Neural crest cell (in vitro differentiated cells): ENCODE data around the gene REEP6. TPM values are rescaled to one million over a fixed set of nuclear protein-coding genes. Genes with fewer than 3 reads are reported as not detected.

Experiments
- DNase-seq: peaks from one replicate; pipeline ENCODE4 v3.0.0; 2021; ENCODE audit warnings: low read depth, mixed read lengths, low spot score
- H3K27ac Mint-ChIP-seq: one replicate; pipeline ENCODE4 v1.8.0; 2021; ENCODE audit warnings: mild to moderate bottlenecking, mixed read lengths; ENCODE audit not compliant: unreplicated experiment
- H3K27me3 Mint-ChIP-seq: 2 replicates; pipeline ENCODE4 v1.8.0; 2021; ENCODE audit warnings: low read depth, mild to moderate bottlenecking, mixed read lengths
- H3K36me3 Mint-ChIP-seq: 2 replicates; pipeline ENCODE4 v1.8.0; 2021; ENCODE audit warnings: low read depth, mild to moderate bottlenecking, mixed read lengths
- H3K4me1 Mint-ChIP-seq: 2 replicates; pipeline ENCODE4 v1.8.0; 2021; ENCODE audit warnings: mixed read lengths
- H3K4me3 Mint-ChIP-seq: one replicate; pipeline ENCODE4 v1.8.0; 2021; ENCODE audit warnings: mild to moderate bottlenecking, mixed read lengths
- H3K9me3 Mint-ChIP-seq: 2 replicates; pipeline ENCODE4 v1.8.0; 2021; ENCODE audit warnings: mixed read lengths
- total RNA-seq: library from RNA; stranded (reverse); gene quantifications from 2 replicates; pipeline ENCODE4 v1.2.1, GENCODE V29; 2021
- TF ChIP-seq, protein P1 (sequence below): fragments of 200-600 bp; sonication (generic); conservative IDR thresholded peaks from 2 replicates; pipeline ENCODE4 v1.5.0; 2021; ENCODE audit warnings: antibody characterized with exemption, mild to moderate bottlenecking

The REEP6 gene
- total RNA-seq, 1 donor from 2014 or later: 8.2 TPM

DNA sequence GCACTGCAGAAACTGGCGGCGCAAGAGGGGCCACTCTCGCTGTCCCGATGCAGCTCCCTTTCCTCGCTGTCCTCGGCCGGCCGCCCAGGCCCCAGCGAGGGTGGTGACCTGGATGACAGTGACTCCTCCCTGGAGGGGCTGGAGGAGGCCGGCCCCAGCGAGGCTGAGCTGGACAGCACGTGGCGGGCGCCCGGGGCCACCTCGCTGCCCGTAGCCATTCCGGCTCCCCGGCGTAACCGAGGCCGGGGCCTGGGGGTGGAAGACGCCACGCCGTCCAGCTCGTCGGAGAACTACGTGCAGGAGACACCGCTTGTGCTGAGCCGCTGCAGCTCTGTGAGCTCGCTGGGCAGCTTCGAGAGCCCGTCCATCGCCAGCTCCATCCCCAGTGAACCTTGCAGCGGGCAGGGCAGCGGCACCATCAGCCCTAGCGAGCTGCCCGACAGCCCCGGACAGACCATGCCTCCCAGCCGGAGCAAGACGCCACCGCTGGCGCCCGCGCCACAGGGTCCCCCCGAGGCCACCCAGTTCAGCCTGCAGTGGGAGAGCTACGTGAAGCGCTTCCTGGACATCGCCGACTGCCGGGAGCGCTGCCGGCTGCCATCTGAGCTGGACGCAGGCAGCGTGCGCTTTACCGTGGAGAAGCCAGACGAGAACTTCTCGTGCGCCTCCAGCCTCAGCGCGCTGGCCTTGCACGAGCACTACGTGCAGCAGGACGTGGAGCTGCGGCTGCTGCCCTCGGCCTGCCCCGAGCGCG is 24.3 kb upstream of the REEP6 start:
- Mint-ChIP-seq H3K36me3 (no peaks in the 10 kb centered on the region), H3K4me1 (no peaks in the 10 kb centered on the region), H3K4me3 (no peak overlapping the region), H3K27ac (no peak overlapping the region), H3K27me3 (peaks cover 47% of the 10 kb centered on the region), H3K9me3 (no peaks in the 10 kb centered on the region)
- DNase-seq: no peak
- TF ChIP-seq, protein P1, sequence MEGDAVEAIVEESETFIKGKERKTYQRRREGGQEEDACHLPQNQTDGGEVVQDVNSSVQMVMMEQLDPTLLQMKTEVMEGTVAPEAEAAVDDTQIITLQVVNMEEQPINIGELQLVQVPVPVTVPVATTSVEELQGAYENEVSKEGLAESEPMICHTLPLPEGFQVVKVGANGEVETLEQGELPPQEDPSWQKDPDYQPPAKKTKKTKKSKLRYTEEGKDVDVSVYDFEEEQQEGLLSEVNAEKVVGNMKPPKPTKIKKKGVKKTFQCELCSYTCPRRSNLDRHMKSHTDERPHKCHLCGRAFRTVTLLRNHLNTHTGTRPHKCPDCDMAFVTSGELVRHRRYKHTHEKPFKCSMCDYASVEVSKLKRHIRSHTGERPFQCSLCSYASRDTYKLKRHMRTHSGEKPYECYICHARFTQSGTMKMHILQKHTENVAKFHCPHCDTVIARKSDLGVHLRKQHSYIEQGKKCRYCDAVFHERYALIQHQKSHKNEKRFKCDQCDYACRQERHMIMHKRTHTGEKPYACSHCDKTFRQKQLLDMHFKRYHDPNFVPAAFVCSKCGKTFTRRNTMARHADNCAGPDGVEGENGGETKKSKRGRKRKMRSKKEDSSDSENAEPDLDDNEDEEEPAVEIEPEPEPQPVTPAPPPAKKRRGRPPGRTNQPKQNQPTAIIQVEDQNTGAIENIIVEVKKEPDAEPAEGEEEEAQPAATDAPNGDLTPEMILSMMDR: no peak

DNA sequence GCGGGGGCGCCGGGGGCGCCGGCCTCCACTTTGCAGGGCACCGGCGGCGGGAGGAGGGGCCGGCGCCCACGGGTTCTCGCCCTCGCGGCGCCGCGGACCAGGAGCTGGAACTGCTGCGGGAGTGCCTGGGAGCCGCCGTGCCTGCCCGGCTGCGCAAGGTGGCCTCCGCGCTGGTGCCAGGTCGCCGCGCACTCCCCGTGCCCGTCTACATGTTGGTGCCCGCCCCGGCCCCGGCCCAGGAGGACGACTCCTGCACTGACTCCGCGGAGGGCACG is 23.8 kb upstream of the REEP6 start:
- H3K27me3 Mint-ChIP-seq: peaks cover 52% of the 10 kb centered on the region
- no peak for DNase-seq
- no peaks in the 10 kb centered on the region for H3K9me3 Mint-ChIP-seq
- H3K27ac Mint-ChIP-seq: no peak overlapping the region
- TF ChIP-seq, protein P1: no peak
- H3K4me3 Mint-ChIP-seq: no peak overlapping the region
- no peaks in the 10 kb centered on the region for H3K4me1 Mint-ChIP-seq
- H3K36me3 Mint-ChIP-seq: no peaks in the 10 kb centered on the region

DNA sequence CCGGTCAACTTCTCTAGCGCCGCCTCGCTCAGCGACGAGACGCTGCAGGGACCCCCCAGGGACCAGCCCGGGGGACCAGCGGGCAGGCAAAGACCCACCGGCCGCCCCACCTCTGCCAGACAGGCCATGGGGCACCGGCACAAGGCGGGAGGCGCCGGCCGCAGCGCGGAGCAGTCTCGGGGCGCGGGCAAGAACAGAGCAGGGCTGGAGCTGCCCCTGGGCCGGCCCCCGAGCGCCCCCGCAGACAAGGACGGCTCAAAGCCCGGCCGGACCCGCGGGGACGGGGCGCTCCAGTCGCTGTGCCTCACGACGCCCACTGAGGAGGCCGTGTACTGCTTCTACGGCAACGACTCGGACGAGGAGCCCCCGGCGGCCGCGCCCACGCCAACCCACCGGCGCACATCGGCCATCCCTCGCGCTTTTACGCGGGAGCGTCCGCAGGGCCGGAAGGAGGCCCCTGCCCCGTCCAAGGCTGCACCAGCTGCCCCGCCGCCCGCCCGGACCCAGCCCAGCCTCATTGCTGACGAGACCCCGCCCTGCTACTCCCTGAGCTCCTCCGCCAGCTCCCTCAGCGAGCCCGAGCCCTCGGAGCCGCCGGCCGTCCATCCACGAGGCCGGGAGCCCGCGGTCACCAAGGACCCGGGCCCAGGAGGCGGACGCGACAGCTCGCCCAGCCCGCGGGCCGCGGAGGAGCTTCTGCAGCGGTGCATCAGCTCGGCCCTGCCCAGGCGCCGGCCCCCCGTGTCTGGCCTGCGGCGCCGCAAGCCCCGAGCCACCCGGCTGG is 23.3 kb upstream of the REEP6 start:
- Mint-ChIP-seq H3K36me3 (no peaks in the 10 kb centered on the region), H3K9me3 (no peaks in the 10 kb centered on the region), H3K27ac (no peak overlapping the region), H3K4me1 (no peaks in the 10 kb centered on the region), H3K4me3 (no peak overlapping the region), H3K27me3 (peaks cover 56% of the 10 kb centered on the region)
- TF ChIP-seq, protein P1: no peak
- no peak for DNase-seq

DNA sequence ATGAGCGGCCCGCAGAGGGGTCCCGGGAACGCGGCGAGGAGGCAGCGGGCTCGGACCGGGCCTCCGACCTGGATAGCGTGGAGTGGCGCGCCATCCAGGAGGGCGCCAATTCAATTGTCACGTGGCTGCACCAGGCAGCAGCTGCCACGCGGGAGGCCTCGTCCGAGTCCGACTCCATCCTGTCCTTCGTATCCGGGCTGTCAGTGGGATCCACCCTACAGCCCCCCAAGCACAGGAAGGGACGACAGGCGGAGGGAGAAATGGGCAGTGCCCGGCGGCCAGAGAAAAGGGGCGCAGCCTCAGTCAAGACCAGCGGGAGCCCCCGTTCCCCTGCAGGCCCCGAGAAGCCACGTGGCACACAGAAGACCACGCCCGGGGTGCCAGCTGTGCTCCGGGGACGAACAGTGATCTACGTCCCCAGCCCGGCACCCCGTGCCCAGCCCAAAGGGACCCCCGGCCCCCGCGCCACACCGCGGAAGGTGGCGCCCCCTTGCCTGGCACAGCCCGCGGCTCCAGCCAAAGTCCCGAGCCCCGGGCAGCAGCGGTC is 22.6 kb upstream of the REEP6 start:
- DNase-seq: no peak
- no peak overlapping the region for H3K4me3 Mint-ChIP-seq
- no peak overlapping the region for H3K27ac Mint-ChIP-seq
- no peaks in the 10 kb centered on the region for H3K36me3 Mint-ChIP-seq
- TF ChIP-seq, protein P1: no peak
- H3K27me3 Mint-ChIP-seq: peaks cover 63% of the 10 kb centered on the region
- peaks cover 5% of the 10 kb centered on the region for H3K4me1 Mint-ChIP-seq
- H3K9me3 Mint-ChIP-seq: no peaks in the 10 kb centered on the region

DNA sequence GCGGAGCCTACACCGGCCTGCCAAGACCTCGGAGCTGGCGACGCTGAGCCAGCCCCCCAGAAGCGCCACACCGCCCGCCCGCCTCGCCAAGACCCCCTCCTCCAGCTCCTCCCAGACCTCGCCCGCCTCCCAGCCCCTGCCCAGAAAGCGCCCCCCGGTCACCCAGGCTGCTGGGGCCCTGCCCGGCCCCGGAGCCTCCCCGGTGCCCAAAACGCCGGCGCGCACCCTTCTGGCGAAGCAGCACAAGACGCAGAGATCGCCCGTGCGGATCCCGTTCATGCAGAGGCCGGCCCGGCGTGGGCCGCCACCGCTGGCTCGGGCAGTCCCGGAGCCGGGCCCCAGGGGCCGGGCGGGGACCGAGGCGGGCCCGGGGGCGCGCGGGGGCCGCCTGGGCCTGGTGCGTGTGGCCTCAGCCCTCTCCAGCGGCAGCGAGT is 22.1 kb upstream of the REEP6 start:
- no peaks in the 10 kb centered on the region for H3K36me3 Mint-ChIP-seq
- H3K9me3 Mint-ChIP-seq: no peaks in the 10 kb centered on the region
- no peak overlapping the region for H3K27ac Mint-ChIP-seq
- TF ChIP-seq, protein P1: no peak
- H3K4me1 Mint-ChIP-seq: peaks cover 6% of the 10 kb centered on the region
- DNase-seq: no peak
- H3K4me3 Mint-ChIP-seq: no peak overlapping the region
- peaks cover 60% of the 10 kb centered on the region for H3K27me3 Mint-ChIP-seq
